Stomach (tissue), 9 donors: ENCODE measurements around the gene RNF32. TPM values are rescaled to one million over a fixed set of nuclear protein-coding genes. Genes with fewer than 3 reads are reported as not detected.

Experiments
- DNase-seq, 2 donors: peaks; one replicate each; pipeline versions ENCODE4 v3.0.0 to v3.0.0-alpha.2; 2013 to 2019
- H3K27ac ChIP-seq, 5 donors: fragments of 200-600 bp in 4 of 5; sonication (generic) in 4 of 5; one replicate each; pipeline ENCODE4 v1.5.1; 2013 to 2019; ENCODE audit warnings: mild to moderate bottlenecking in 1 of 5, moderate library complexity in 1 of 5
- H3K27me3 ChIP-seq, 3 donors: fragments of 200-600 bp; sonication (generic); one replicate each; pipeline ENCODE4 v1.5.1; 2017 to 2019; ENCODE audit warnings: mixed run types in 1 of 3
- H3K36me3 ChIP-seq, 4 donors: fragments of 200-600 bp; sonication (generic); 1 replicate in 3 of 4; 2 replicates in 1 of 4; pipeline ENCODE4 v1.5.1; 2016 to 2019
- H3K4me1 ChIP-seq, 4 donors: fragments of 200-600 bp; sonication (generic); one replicate each; pipeline ENCODE4 v1.5.1; 2016 to 2019
- H3K4me3 ChIP-seq, 4 donors: fragments of 200-600 bp; sonication (generic) in 3 of 4; one replicate each; pipeline ENCODE4 v1.5.1; 2016 to 2019; ENCODE audit warnings: mild to moderate bottlenecking in 1 of 4
- H3K9me3 ChIP-seq, 4 donors: fragments of 200-600 bp; sonication (generic); one replicate each; pipeline ENCODE4 v1.5.1; 2016 to 2019
- CTCF ChIP-seq, 7 experiments: fragments of 450-650 bp in 4 of 7; fragments of 200-600 bp in 3 of 7; sonication (generic) in 3 of 7; IDR thresholded peaks; one replicate each; pipeline ENCODE4 v1.5.1; 2016 to 2019; ENCODE audit warnings: antibody characterized with exemption in 7 of 7, control low read depth in 2 of 7, mild to moderate bottlenecking in 1 of 7
- EP300 ChIP-seq: sonication (generic); formaldehyde crosslinking; IDR thresholded peaks from one replicate; pipeline ENCODE4 v1.6.1; 2017; ENCODE audit warnings: antibody characterized with exemption
- POLR2A ChIP-seq, 4 donors: fragments of 450-650 bp; IDR thresholded peaks; one replicate each; pipeline ENCODE4 v1.6.1; 2016; ENCODE audit warnings: antibody characterized with exemption in 4 of 4, control low read depth in 2 of 4, mild to moderate bottlenecking in 1 of 4, moderate library complexity in 1 of 4
- POLR2AphosphoS5 ChIP-seq, 3 donors: sonication (generic); formaldehyde crosslinking; IDR thresholded peaks; one replicate each; pipeline ENCODE4 v1.6.1; 2016; ENCODE audit warnings: antibody characterized with exemption in 3 of 3
- WGBS, 5 donors: extraction: QIAGEN DNeasy Blood & Tissue Kit in 3 of 5; methylation state at CpG; one replicate each; pipeline versions ENCODE4 v1.1.5 to v1.1.7; 2013 to 2018; 5-methylcytosine and 5-hydroxymethylcytosine counted together
- intact Hi-C: fragments of 100-400 bp; cut with DNase I; formaldehyde crosslinking; loops from one replicate; pipeline ENCODE4 v1.15.1; 2023; ENCODE audit warnings: low total_unique reads
- polyA plus RNA-seq, 3 donors: library from polyadenylated mRNA; stranded (reverse); fragments of 200-250 nt; gene quantifications; one replicate each; pipeline ENCODE4 v1.2.3, GENCODE V29; 2013
- total RNA-seq, 5 donors: library from RNA; depleted of rRNA; stranded (reverse); fragments of >200 nt; gene quantifications; one replicate each; pipeline versions ENCODE4 v1.1.0 to v1.2.3, GENCODE V29; 2014 to 2016
- donor health status: healthy with polysubstance abuse.
- donor health status: Bipolar disorder and iron deficiency.
- donor health status: healthy.

RNF32 gene
- total and polyA plus RNA-seq, 8 donors = 1.2 to 4.7 (median 2.4) TPM; not detected in 2

GRCh38 chr7:156673454-156673853 is 32.9 kb downstream of the RNF32 start:
- Histone ChIP-seq H3K27ac (no peak overlapping the region), H3K9me3 (no peaks in the 10 kb centered on the region), H3K27me3 (no peaks in the 10 kb centered on the region), H3K4me3 (no peak overlapping the region), H3K36me3 (peaks cover 16 to 62% (median 55%) of the 10 kb centered on the region in 4 donors), H3K4me1 (peaks cover 0 to 2% (median 0%) of the 10 kb centered on the region in 4 donors)
- TF ChIP-seq POLR2A (IDR thresholded peaks at IDR 0.05) (no peak), EP300 (no peak), CTCF (IDR thresholded peaks at IDR 0.05) (no peak), POLR2AphosphoS5 (IDR thresholded peaks at IDR 0.05) (no peak)
- WGBS, 5 donors = 85 to 88% (median 87%) methylated on average over 6 of the region's 6 CpGs
- intact Hi-C loops = no loop called here
- DNase-seq = no peak

- Histone ChIP-seq H3K4me1 (no peaks in the 10 kb centered on the region), H3K9me3 (no peaks in the 10 kb centered on the region), H3K4me3 (no peak overlapping the region), H3K27me3 (no peaks in the 10 kb centered on the region), H3K36me3 (peaks cover 20 to 66% (median 59%) of the 10 kb centered on the region in 4 donors), H3K27ac (no peak overlapping the region)
- 80 to 91% (median 89%) methylated on average over 9 of the region's 9 CpGs for WGBS, 5 donors
- no peak for TF ChIP-seq CTCF (IDR thresholded peaks at IDR 0.05)
- TF ChIP-seq POLR2AphosphoS5 (IDR thresholded peaks at IDR 0.05) = no peak
- TF ChIP-seq POLR2A (IDR thresholded peaks at IDR 0.05) = no peak
- TF ChIP-seq EP300 = no peak
- no peak for DNase-seq
- intact Hi-C loops = no loop called here
Measured at GRCh38 chr7:156673902-156674301, 33.3 kb downstream of the RNF32 start.

DNA sequence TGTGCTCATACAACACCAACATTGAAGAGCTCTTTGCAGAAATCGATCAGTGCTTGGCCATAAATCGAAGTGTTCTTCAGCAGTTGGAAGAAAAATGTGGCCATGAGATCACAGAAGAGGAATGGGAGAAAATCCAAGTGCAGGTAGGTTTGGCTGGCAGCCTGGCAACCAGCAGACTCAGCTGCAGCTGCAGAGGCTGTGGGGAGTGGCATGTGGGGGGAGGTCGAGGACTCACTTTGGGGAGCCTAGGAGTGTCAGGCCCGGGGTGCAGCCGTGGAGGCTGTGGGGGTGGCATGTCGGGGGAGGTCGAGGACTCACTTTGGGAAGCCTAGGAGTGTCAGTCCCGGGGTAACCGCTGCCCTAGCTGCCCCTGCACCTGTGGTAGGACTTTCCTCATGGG is 35.1 kb downstream of the RNF32 start:
- intact Hi-C loops = no loop called here
- WGBS, 5 donors = 40 to 71% (median 57%) methylated on average over 6 to 9 of the region's 9 CpGs
- Histone ChIP-seq H3K4me1 (no peaks in the 10 kb centered on the region), H3K4me3 (no peak overlapping the region), H3K36me3 (peaks cover 21 to 70% (median 59%) of the 10 kb centered on the region in 4 donors), H3K27ac (no peak overlapping the region), H3K27me3 (no peaks in the 10 kb centered on the region), H3K9me3 (no peaks in the 10 kb centered on the region)
- peak in 1 of 2 donors; percentile 64 for DNase-seq
- TF ChIP-seq EP300 (no peak), POLR2AphosphoS5 (IDR thresholded peaks at IDR 0.05) (no peak), CTCF (IDR thresholded peaks at IDR 0.05) (no peak), POLR2A (IDR thresholded peaks at IDR 0.05) (no peak)

GRCh38 chr7:156676263-156676662 is 35.7 kb downstream of the RNF32 start:
- no peak for TF ChIP-seq CTCF (IDR thresholded peaks at IDR 0.05)
- TF ChIP-seq POLR2A (IDR thresholded peaks at IDR 0.05) = no peak
- TF ChIP-seq EP300 = no peak
- TF ChIP-seq POLR2AphosphoS5 (IDR thresholded peaks at IDR 0.05) = no peak
- intact Hi-C loops = no loop called here
- H3K27ac ChIP-seq = no peak overlapping the region
- H3K9me3 ChIP-seq = no peaks in the 10 kb centered on the region
- H3K4me3 ChIP-seq = no peak overlapping the region
- H3K4me1 ChIP-seq = no peaks in the 10 kb centered on the region
- DNase-seq = no peak
- WGBS, 5 donors = 86 to 97% (median 89%) methylated on average over 18 to 19 of the region's 19 CpGs
- no peaks in the 10 kb centered on the region for H3K27me3 ChIP-seq
- peaks cover 21 to 65% (median 59%) of the 10 kb centered on the region in 4 donors for H3K36me3 ChIP-seq
